Neural cell (in vitro differentiated cells): ENCODE results near the gene AP3D1. TPM values are rescaled to one million over a fixed set of nuclear protein-coding genes. Genes with fewer than 3 reads are reported as not detected.
A peak's percentile ranks its signal among the peaks of the same experiment; 100 is the strongest.

Experiments
- H2AFZ ChIP-seq: fragments of 200-600, 300-800 bp; sonication (generic), shearing (Covaris generic); 2 replicates; pipeline ENCODE4 v1.6.0; 2014; ENCODE audit warnings: low read depth, mild to moderate bottlenecking, antibody characterized with exemption, low read length, moderate library complexity
- H3F3A ChIP-seq: fragments of 200-600 bp; shearing (Covaris generic); 2 replicates; pipeline ENCODE4 v1.6.1; 2016; ENCODE audit warnings: mild to moderate bottlenecking, moderate library complexity, mixed read lengths, antibody characterized with exemption, low read length; ENCODE audit not compliant: insufficient read depth, poor library complexity, severe bottlenecking
- H3K27ac ChIP-seq: fragments of 200-600, 300-800 bp; sonication (generic), shearing (Covaris generic); 2 replicates; pipeline ENCODE4 v1.5.1; 2014; ENCODE audit warnings: mild to moderate bottlenecking, low read length, moderate library complexity
- H3K27me3 ChIP-seq: fragments of 300-800, 200-600 bp; sonication (generic), shearing (Covaris generic); 2 replicates; pipeline ENCODE4 v1.6.0; 2014; ENCODE audit warnings: mild to moderate bottlenecking, low read depth, low read length, moderate library complexity; ENCODE audit not compliant: insufficient read depth
- H3K36me3 ChIP-seq: fragments of 300-800, 200-600 bp; sonication (generic), shearing (Covaris generic); 2 replicates; pipeline ENCODE4 v1.5.1; 2014; ENCODE audit warnings: mild to moderate bottlenecking, antibody characterized with exemption, low read length, moderate library complexity; ENCODE audit not compliant: insufficient read depth
- H3K4me2 ChIP-seq: fragments of 300-800, 200-600 bp; sonication (generic), shearing (Covaris generic); 2 replicates; pipeline ENCODE4 v1.6.0; 2014; ENCODE audit warnings: mild to moderate bottlenecking, low read length
- H3K4me3 ChIP-seq: fragments of 300-800, 200-600 bp; sonication (generic), shearing (Covaris generic); 2 replicates; pipeline ENCODE4 v1.5.1; 2014; ENCODE audit warnings: mild to moderate bottlenecking, low read length, moderate library complexity
- H3K79me2 ChIP-seq: fragments of 200-600 bp; shearing (Covaris generic); replicated peaks from 2 replicates; pipeline ENCODE4 v1.6.0; 2014; ENCODE audit warnings: mild to moderate bottlenecking, low read length, moderate library complexity; ENCODE audit not compliant: insufficient read depth
- H3K9ac ChIP-seq: fragments of 300-800, 200-600 bp; sonication (generic), shearing (Covaris generic); 2 replicates; pipeline ENCODE4 v1.6.1; 2016; ENCODE audit warnings: mild to moderate bottlenecking, low read length, mixed read lengths
- H3K9me2 ChIP-seq: fragments of 200-600 bp; shearing (Covaris generic); 2 replicates; pipeline ENCODE4 v1.6.1; 2016; ENCODE audit warnings: mild to moderate bottlenecking, low read length, mixed read lengths; ENCODE audit not compliant: insufficient read depth
- H3K9me3 ChIP-seq: fragments of 200-600, 300-800 bp; sonication (generic), shearing (Covaris generic); 2 replicates; pipeline ENCODE4 v1.6.1; 2016; ENCODE audit warnings: mild to moderate bottlenecking, mixed run types, low read length, moderate library complexity, mixed read lengths
- H4K20me1 ChIP-seq: fragments of 200-600 bp; shearing (Covaris generic); 2 replicates; pipeline ENCODE4 v1.6.1; 2016; ENCODE audit warnings: mild to moderate bottlenecking, mixed run types; ENCODE audit not compliant: insufficient read depth
- CTCF ChIP-seq: fragments of 450-650 bp; IDR thresholded peaks from 2 replicates; pipeline ENCODE4 v1.5.1; 2014; ENCODE audit warnings: antibody characterized with exemption, mild to moderate bottlenecking, moderate library complexity; ENCODE audit not compliant: poor library complexity, severe bottlenecking
- EP300 ChIP-seq: fragments of 450-650 bp; conservative IDR thresholded peaks from 2 replicates; pipeline ENCODE4 v1.6.1; 2014; ENCODE audit warnings: antibody characterized with exemption, mild to moderate bottlenecking, moderate library complexity; ENCODE audit not compliant: poor library complexity, severe bottlenecking
- EZH2 ChIP-seq: fragments of 200-600, 300-800 bp; shearing (Covaris generic), sonication (generic); IDR thresholded peaks from 2 replicates; pipeline ENCODE4 v1.6.1; 2014; ENCODE audit warnings: antibody characterized with exemption, low read length, borderline replicate concordance, mild to moderate bottlenecking; ENCODE audit not compliant: insufficient read depth, poor library complexity, severe bottlenecking
- MXI1 ChIP-seq: fragments of 450-650 bp; conservative IDR thresholded peaks from 2 replicates; pipeline ENCODE4 v1.6.1; 2014; ENCODE audit warnings: antibody characterized with exemption, mild to moderate bottlenecking; ENCODE audit not compliant: poor library complexity, severe bottlenecking
- POLR2AphosphoS5 ChIP-seq: IDR thresholded peaks from 2 replicates; pipeline ENCODE4 v1.6.1; 2012
- RAD21 ChIP-seq: fragments of 450-650 bp; conservative IDR thresholded peaks from 2 replicates; pipeline ENCODE4 v1.6.1; 2014; ENCODE audit warnings: antibody characterized with exemption, mild to moderate bottlenecking, moderate library complexity
- REST ChIP-seq: IDR thresholded peaks from 2 replicates; pipeline ENCODE4 v1.6.1; 2012; ENCODE audit warnings: borderline replicate concordance
- SMC3 ChIP-seq: fragments of 450-650 bp; conservative IDR thresholded peaks from 2 replicates; pipeline ENCODE4 v1.6.1; 2014; ENCODE audit warnings: antibody characterized with exemption, mild to moderate bottlenecking, moderate library complexity; ENCODE audit not compliant: poor library complexity
- TAF1 ChIP-seq: IDR thresholded peaks from 2 replicates; pipeline ENCODE4 v1.6.1; 2012; ENCODE audit warnings: low read depth
- polyA plus RNA-seq: library from polyadenylated mRNA; depleted of rRNA; stranded (reverse); fragments of >200 nt; gene quantifications from 2 replicates; pipeline ENCODE4 v1.2.3, GENCODE V29; 2014

AP3D1 gene
- polyA plus RNA-seq, 1 donor from 2014 or later: 60.7 TPM

GRCh38 chr19:2058570-2059421 is 92.6 kb downstream of the AP3D1 start:
- no peak for TF ChIP-seq EZH2
- no peak for TF ChIP-seq CTCF
- no peak for TF ChIP-seq POLR2AphosphoS5
- no peak for TF ChIP-seq RAD21
- no peak for TF ChIP-seq EP300
- no peak for TF ChIP-seq MXI1
- no peak for TF ChIP-seq TAF1
- TF ChIP-seq SMC3: no peak
- no peak for TF ChIP-seq REST
- Histone ChIP-seq H3K4me3 (no peak overlapping the region), H3K9me2 (no peaks in the 10 kb centered on the region), H3K9me3 (no peaks in the 10 kb centered on the region), H3K27ac (peak overlapping the region; percentile 99), H3F3A (no peaks in the 10 kb centered on the region), H3K9ac (peak overlapping the region; percentile 97), H3K27me3 (no peaks in the 10 kb centered on the region), H4K20me1 (no peaks in the 10 kb centered on the region), H3K36me3 (no peaks in the 10 kb centered on the region), H3K4me2 (no peak overlapping the region), H3K79me2 (no peaks in the 10 kb centered on the region), H2AFZ (no peak overlapping the region)

GRCh38 chr19:2057484-2058469 is 93.6 kb downstream of the AP3D1 start:
- H3K9ac ChIP-seq: no peak overlapping the region
- H2AFZ ChIP-seq: no peak overlapping the region
- H3K27ac ChIP-seq: no peak overlapping the region

More at GRCh38 chr19:2057484-2058469, 93.6 kb downstream of the AP3D1 start:
- Histone ChIP-seq H3K9me2 (no peaks in the 10 kb centered on the region), H3K9me3 (no peaks in the 10 kb centered on the region), H3K4me2 (no peak overlapping the region), H3F3A (no peaks in the 10 kb centered on the region), H3K36me3 (no peaks in the 10 kb centered on the region), H3K27me3 (no peaks in the 10 kb centered on the region), H4K20me1 (no peaks in the 10 kb centered on the region), H3K4me3 (no peak overlapping the region), H3K79me2 (no peaks in the 10 kb centered on the region)
- TF ChIP-seq MXI1 (no peak), SMC3 (no peak), EP300 (no peak), POLR2AphosphoS5 (no peak), TAF1 (no peak), EZH2 (no peak), RAD21 (no peak), CTCF (no peak), REST (no peak)
